Ishikawa (cell line): ENCODE results near the gene BTBD9.
A peak's percentile ranks its signal among the peaks of the same experiment; 100 is the strongest.

Source experiments
- CEBPB ChIP-seq: IDR thresholded peaks from 2 replicates; pipeline ENCODE4 v1.6.1; 2012
- CREB1 ChIP-seq: IDR thresholded peaks from 2 replicates; pipeline ENCODE4 v1.6.1; 2012; ENCODE audit warnings: low read depth
- EGR1 ChIP-seq: IDR thresholded peaks from 2 replicates; pipeline ENCODE4 v1.6.1; 2012
- EP300 ChIP-seq: IDR thresholded peaks from 2 replicates; pipeline ENCODE4 v1.6.1; 2012; ENCODE audit warnings: borderline replicate concordance
- FOXM1 ChIP-seq: IDR thresholded peaks from 2 replicates; pipeline ENCODE4 v1.6.1; 2012; ENCODE audit warnings: low read depth, borderline replicate concordance
- NFIC ChIP-seq: IDR thresholded peaks from 2 replicates; pipeline ENCODE4 v1.6.1; 2012
- RAD21 ChIP-seq: IDR thresholded peaks from 2 replicates; pipeline ENCODE4 v1.6.1; 2012; ENCODE audit warnings: low read depth
- REST ChIP-seq: IDR thresholded peaks from 2 replicates; pipeline ENCODE4 v1.6.1; 2012; ENCODE audit warnings: low read depth, mild to moderate bottlenecking
- TAF1 ChIP-seq: IDR thresholded peaks from 2 replicates; pipeline ENCODE4 v1.6.1; 2012; ENCODE audit warnings: low read depth, mild to moderate bottlenecking
- TCF12 ChIP-seq: IDR thresholded peaks from 2 replicates; pipeline ENCODE4 v1.6.1; 2012; ENCODE audit warnings: low read depth
- TEAD4 ChIP-seq: IDR thresholded peaks from 2 replicates; pipeline ENCODE4 v1.6.1; 2012
- YY1 ChIP-seq: IDR thresholded peaks from 2 replicates; pipeline ENCODE4 v1.6.1; 2012; ENCODE audit warnings: low read depth
- ZBTB7A ChIP-seq: IDR thresholded peaks from 2 replicates; pipeline ENCODE4 v1.6.1; 2012; ENCODE audit warnings: low read depth
- TF ChIP-seq, protein P1 (sequence below): IDR thresholded peaks from 2 replicates; pipeline ENCODE4 v1.6.1; 2012
- TF ChIP-seq, protein P2 (sequence below): IDR thresholded peaks from 2 replicates; pipeline ENCODE4 v1.6.1; 2012

BTBD9 gene

GRCh38 chr6:38427492-38428210 lies 212.1 kb downstream of the BTBD9 start:
- TF ChIP-seq REST, result no peak
- TF ChIP-seq CEBPB, result no peak
- TF ChIP-seq TCF12, result no peak
- TF ChIP-seq YY1, result no peak
- no peak for TF ChIP-seq TEAD4
- TF ChIP-seq TAF1, result no peak
- TF ChIP-seq EGR1, result no peak
- TF ChIP-seq FOXM1, result no peak
- TF ChIP-seq RAD21, result no peak
- TF ChIP-seq, protein P1, sequence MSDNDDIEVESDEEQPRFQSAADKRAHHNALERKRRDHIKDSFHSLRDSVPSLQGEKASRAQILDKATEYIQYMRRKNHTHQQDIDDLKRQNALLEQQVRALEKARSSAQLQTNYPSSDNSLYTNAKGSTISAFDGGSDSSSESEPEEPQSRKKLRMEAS, result no peak
- no peak for TF ChIP-seq EP300
- TF ChIP-seq, protein P2, sequence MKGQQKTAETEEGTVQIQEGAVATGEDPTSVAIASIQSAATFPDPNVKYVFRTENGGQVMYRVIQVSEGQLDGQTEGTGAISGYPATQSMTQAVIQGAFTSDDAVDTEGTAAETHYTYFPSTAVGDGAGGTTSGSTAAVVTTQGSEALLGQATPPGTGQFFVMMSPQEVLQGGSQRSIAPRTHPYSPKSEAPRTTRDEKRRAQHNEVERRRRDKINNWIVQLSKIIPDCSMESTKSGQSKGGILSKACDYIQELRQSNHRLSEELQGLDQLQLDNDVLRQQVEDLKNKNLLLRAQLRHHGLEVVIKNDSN, result no peak
- no peak for TF ChIP-seq ZBTB7A
- no peak for TF ChIP-seq CREB1
- no peak for TF ChIP-seq NFIC

DNA sequence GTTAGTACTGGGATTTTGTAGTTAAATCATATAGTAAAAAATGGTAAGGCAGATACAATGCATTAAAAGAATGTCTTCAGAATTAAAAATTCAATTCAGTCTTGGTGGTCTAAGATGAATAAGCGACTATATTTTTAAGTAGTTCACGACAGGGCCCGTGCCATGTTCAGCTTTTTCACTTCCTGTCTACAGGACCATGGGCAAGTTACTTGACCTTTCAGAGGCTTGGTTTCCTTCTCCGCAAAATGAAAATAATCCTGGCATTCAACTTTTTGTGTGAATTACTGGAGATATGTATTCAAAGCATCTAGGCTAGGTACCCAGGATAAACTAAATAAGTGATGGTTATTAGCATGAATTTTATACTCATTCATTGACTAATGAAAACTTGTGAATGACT lies 216.0 kb downstream of the BTBD9 start:
- TF ChIP-seq TEAD4, result no peak
- no peak for TF ChIP-seq NFIC
- TF ChIP-seq, protein P1, result no peak
- no peak for TF ChIP-seq TCF12
- no peak for TF ChIP-seq EP300
- no peak for TF ChIP-seq CEBPB

GRCh38 chr6:38420207-38420606 lies 219.5 kb downstream of the BTBD9 start:
- no peak for TF ChIP-seq NFIC

DNA sequence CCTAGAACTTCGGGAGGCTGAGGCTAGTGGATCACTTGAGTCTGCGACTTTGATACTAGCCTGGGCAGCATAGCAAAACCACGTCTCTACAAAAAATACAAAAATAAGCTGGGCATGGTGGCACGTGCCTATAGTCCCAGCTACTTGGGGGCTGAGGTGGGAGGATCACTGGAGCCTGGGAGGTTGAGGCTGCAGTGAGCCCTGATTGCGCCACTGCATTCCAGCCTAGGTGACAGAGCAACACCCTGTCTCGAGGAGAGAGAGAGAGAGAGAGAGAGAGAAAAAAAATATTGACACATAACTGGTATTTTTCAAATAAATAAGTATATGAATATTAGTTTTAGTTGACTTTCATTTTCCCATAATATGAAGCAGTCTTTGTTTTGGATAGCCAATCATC lies 222.2 kb downstream of the BTBD9 start:
- TF ChIP-seq CEBPB, result peak; percentile 69
- TF ChIP-seq CREB1, result no peak

GRCh38 chr6:38415231-38416005 lies 224.3 kb downstream of the BTBD9 start:
- no peak for TF ChIP-seq NFIC
- no peak for TF ChIP-seq YY1
- TF ChIP-seq, protein P1, result no peak
- no peak for TF ChIP-seq TEAD4

DNA sequence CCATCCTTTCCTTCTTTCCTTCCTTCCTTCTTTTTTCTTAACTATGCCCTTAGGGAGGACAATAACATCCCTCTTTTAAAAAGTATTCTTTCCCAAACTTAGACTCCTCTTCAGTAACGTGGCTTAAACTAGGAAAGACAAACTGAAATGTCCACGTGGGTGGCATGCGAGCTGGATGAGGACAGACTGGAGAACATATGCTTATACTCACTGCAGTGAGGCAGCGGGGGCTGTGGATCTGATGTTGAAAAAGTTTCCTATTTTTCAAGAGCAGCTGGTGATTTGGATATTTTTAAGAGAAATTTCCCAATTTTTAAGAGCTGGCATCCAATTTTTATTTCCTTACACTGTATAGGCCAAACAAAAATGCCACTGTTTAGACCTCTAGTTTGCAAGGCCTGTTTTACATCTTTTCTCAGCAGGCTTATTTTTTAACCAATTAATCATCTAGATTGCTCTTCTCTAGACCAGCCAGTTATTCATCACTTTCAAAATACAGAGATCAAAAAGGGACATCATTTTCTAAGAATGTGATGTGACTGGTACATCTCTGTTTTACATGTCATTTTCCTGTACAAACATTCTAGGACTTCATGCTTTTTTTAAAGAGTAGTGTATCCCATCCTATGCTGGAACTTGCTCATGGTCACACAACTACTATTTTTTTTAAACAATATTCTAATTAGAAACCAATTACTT lies 226.5 kb downstream of the BTBD9 start:
- no peak for TF ChIP-seq TCF12
- TF ChIP-seq, protein P2, result no peak
- no peak for TF ChIP-seq REST
- no peak for TF ChIP-seq YY1
- no peak for TF ChIP-seq RAD21
- TF ChIP-seq CREB1, result no peak
